ENCODE data around the gene PEX5L. TPM values are rescaled to one million over a fixed set of nuclear protein-coding genes. Genes with fewer than 3 reads are reported as not detected.

PEX5L gene
- 1 to 10 TPM in 1 of 9 donors, under 1 TPM in 6, not detected in 2; 0.08 to 5.2 (median 0.23) TPM for total RNA-seq
- polyA plus RNA-seq: under 1 TPM; 0.08 TPM
- long read RNA-seq, donor 1: 0 reads
- long read RNA-seq, donor 2: 0 reads
- long read RNA-seq, donor 3: 0 reads

GRCh38 chr3:180036671-180037455 lies at the start of gene PEX5L:
Gene PEX5L, minus strand, starts transcription at chr3:180036937. Its CDS starts 338 bp downstream, at chr3:180036599.
- H3K4me1 ChIP-seq: peaks cover 0 to 13% (median 5%) of the 10 kb centered on the region in 12 donors
- no peaks in the 10 kb centered on the region for H3K36me3 ChIP-seq
- peaks cover 15 to 72% (median 48%) of the 10 kb centered on the region in 9 donors for H3K27me3 ChIP-seq
- intact Hi-C loops (cut with DNase I): no loop called here
- peak; percentile 14 to 72 (median 27) for DNase-seq
- peak in 3 of 4 donors; percentile 59 to 88 (median 76) for ATAC-seq
- WGBS, 4 donors: 1 to 2% (median 2%) methylated on average over 52 to 96 of the region's 96 CpGs
- TF ChIP-seq POLR2A (IDR thresholded peaks at IDR 0.05): no peak
- no peak for TF ChIP-seq CTCF (IDR thresholded peaks at IDR 0.05)
- peak within 1 kb of the TSS in 10 of 12 donors; percentile 1 to 37 (median 29) for H3K4me3 ChIP-seq
- H3K9me3 ChIP-seq: no peaks in the 10 kb centered on the region
- no peak within 1 kb of the TSS for H3K27ac ChIP-seq

DNA sequence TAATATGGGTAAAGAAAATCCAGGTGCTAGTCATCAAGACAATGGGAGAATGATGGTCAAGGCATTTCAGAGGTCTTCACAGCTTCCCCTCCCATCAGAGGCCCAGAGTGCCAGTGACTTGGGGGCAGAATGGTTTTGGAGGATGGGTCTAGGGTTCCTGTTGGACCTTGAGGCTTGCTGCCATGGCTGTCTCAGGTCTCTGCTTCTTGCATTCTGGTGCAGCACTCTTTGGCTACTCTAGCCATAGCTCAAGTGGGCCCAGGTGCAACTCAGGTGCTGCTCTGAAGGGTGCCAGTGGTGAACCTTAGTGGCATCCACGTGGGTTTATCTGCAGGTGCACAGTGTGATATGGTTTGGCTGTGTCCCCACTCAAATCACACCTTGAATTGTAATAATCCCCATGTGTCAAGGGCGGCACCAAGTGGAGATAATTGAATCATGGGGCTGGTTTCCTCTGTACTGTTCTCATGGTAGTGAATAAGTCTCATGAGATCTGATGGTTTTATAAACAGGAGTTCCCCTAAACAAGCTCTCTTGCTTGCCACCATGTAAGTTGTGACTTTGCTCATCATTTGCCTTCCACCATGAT lies 48.5 kb upstream of the PEX5L start:
- H3K4me3 ChIP-seq: no peak overlapping the region
- peaks cover 0 to 6% (median 0%) of the 10 kb centered on the region in 12 donors for H3K9me3 ChIP-seq
- no peak for TF ChIP-seq POLR2A (IDR thresholded peaks at IDR 0.05)
- no peak for TF ChIP-seq CTCF (IDR thresholded peaks at IDR 0.05)
- WGBS, 4 donors: 0 to 53% (median 40%) methylated on average over 1 to 2 of the region's 2 CpGs
- intact Hi-C loops (cut with DNase I): no loop called here
- H3K27me3 ChIP-seq: no peaks in the 10 kb centered on the region
- ATAC-seq (no peak), DNase-seq (peak in 1 of 5 donors; percentile 10)
- H3K27ac ChIP-seq: no peak overlapping the region
- H3K4me1 ChIP-seq: no peaks in the 10 kb centered on the region
- H3K36me3 ChIP-seq: no peaks in the 10 kb centered on the region

- H3K27me3 ChIP-seq: no peaks in the 10 kb centered on the region
- TF ChIP-seq POLR2A (IDR thresholded peaks at IDR 0.05) (no peak), CTCF (IDR thresholded peaks at IDR 0.05) (no peak)
- no peak overlapping the region for H3K4me3 ChIP-seq
- peaks cover 0 to 6% (median 0%) of the 10 kb centered on the region in 12 donors for H3K9me3 ChIP-seq
- no peaks in the 10 kb centered on the region for H3K4me1 ChIP-seq
- no peak for ATAC-seq
- H3K36me3 ChIP-seq: no peaks in the 10 kb centered on the region
- WGBS, 4 donors: 86 to 93% (median 87%) methylated on average over 2 of the region's 2 CpGs
- no peak overlapping the region for H3K27ac ChIP-seq
- intact Hi-C loops (cut with DNase I): no loop called here
- no peak for DNase-seq
These were observed 46.0 kb upstream of the PEX5L start for GRCh38 chr3:180082699-180083098.

DNA sequence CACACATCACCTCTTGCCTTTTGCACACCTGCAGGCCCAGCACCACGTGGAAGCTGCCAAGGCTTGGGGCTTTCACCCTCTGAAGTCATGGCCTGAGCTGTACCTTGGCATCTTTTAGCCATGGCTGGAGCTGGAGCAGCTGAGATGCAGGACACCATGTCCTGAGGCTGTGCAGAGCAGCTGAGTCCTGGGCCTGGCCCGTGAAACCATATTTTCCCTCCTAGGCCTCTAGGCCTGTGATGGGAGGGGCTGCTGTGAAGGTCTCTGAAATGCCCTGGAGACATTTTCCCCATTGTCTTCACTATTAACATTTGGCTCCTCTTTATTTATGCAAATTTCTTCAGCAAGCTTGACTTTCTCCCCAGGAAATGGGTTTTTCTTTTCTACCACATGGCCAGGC lies 41.9 kb upstream of the PEX5L start:
- H3K9me3 ChIP-seq: peaks cover 0 to 5% (median 0%) of the 10 kb centered on the region in 12 donors
- H3K4me1 ChIP-seq: no peaks in the 10 kb centered on the region
- DNase-seq: no peak
- H3K27ac ChIP-seq: no peak overlapping the region
- H3K27me3 ChIP-seq: no peaks in the 10 kb centered on the region
- H3K4me3 ChIP-seq: no peak overlapping the region
- 25 to 51% (median 29%) methylated on average over 2 of the region's 2 CpGs for WGBS, 4 donors
- intact Hi-C loops (cut with DNase I): no loop called here
- no peak for ATAC-seq
- TF ChIP-seq CTCF (IDR thresholded peaks at IDR 0.05): no peak
- no peak for TF ChIP-seq POLR2A (IDR thresholded peaks at IDR 0.05)
- H3K36me3 ChIP-seq: no peaks in the 10 kb centered on the region

Measured in heart left ventricle (tissue), 16 donors.